IPS DF 6.9 (cell line): ENCODE measurements around the gene TEX48.

Source experiments
- DNase-seq: peaks from one replicate; pipeline ENCODE4 v3.0.0-alpha.2; 2013; ENCODE audit warnings: low read depth, low spot score
- H3K27ac ChIP-seq: one replicate; pipeline ENCODE4 v1.5.1; 2013; ENCODE audit warnings: low read length, control low read depth
- H3K27me3 ChIP-seq: 2 replicates; pipeline ENCODE4 v1.6.1; 2013; ENCODE audit warnings: mild to moderate bottlenecking, low read length; ENCODE audit not compliant: control insufficient read depth, insufficient read depth
- H3K36me3 ChIP-seq: 2 replicates; pipeline ENCODE4 v1.6.1; 2013; ENCODE audit warnings: low read length; ENCODE audit not compliant: control insufficient read depth, insufficient read depth
- H3K4me1 ChIP-seq: 2 replicates; pipeline ENCODE4 v1.6.1; 2013; ENCODE audit warnings: low read length; ENCODE audit not compliant: control insufficient read depth, insufficient read depth
- H3K4me3 ChIP-seq: 2 replicates; pipeline ENCODE4 v1.5.1; 2013; ENCODE audit warnings: mild to moderate bottlenecking, low read length
- H3K9me3 ChIP-seq: 2 replicates; pipeline ENCODE4 v1.6.1; 2013; ENCODE audit warnings: low read length, inconsistent platforms; ENCODE audit not compliant: control insufficient read depth, insufficient read depth
- WGBS: extraction: QIAGEN DNeasy Blood & Tissue Kit; methylation state at CpG from one replicate; pipeline ENCODE4 v1.1.7; 2013; ENCODE audit warnings: mixed read lengths, missing lambda C conversion rate; ENCODE audit not compliant: insufficient read length, insufficient coverage; 5-methylcytosine and 5-hydroxymethylcytosine counted together

TEX48 gene

GRCh38 chr9:114668146-114668545 lies 13.8 kb downstream of the TEX48 start:
- Histone ChIP-seq H3K4me1 (no peaks in the 10 kb centered on the region), H3K4me3 (no peak overlapping the region), H3K9me3 (no peaks in the 10 kb centered on the region), H3K27me3 (no peaks in the 10 kb centered on the region), H3K36me3 (no peaks in the 10 kb centered on the region), H3K27ac (no peak overlapping the region)
- WGBS, result no CpG with 5 or more reads among the region's 6 CpGs
- no peak for DNase-seq

- Histone ChIP-seq H3K9me3 (no peaks in the 10 kb centered on the region), H3K4me3 (no peak overlapping the region), H3K36me3 (no peaks in the 10 kb centered on the region), H3K27ac (no peak overlapping the region), H3K27me3 (no peaks in the 10 kb centered on the region), H3K4me1 (peaks cover 4% of the 10 kb centered on the region; the same call in 1 of the 2 replicates)
- DNase-seq, result no peak
- WGBS, result no CpG with 5 or more reads among the region's 4 CpGs
These were observed 15.1 kb downstream of the TEX48 start for GRCh38 chr9:114666851-114667250.

- no peak overlapping the region for H3K27ac ChIP-seq
- no peaks in the 10 kb centered on the region for H3K27me3 ChIP-seq
- H3K4me3 ChIP-seq, result no peak overlapping the region
- WGBS, result no CpG with 5 or more reads among the region's 5 CpGs
- no peaks in the 10 kb centered on the region for H3K36me3 ChIP-seq
- H3K4me1 ChIP-seq, result peaks cover 4% of the 10 kb centered on the region; the same call in 1 of the 2 replicates
- no peak for DNase-seq
- H3K9me3 ChIP-seq, result no peaks in the 10 kb centered on the region
These were observed 15.6 kb downstream of the TEX48 start for GRCh38 chr9:114666401-114666800.

- no CpG with 5 or more reads among the region's 3 CpGs for WGBS
- no peaks in the 10 kb centered on the region for H3K9me3 ChIP-seq
- DNase-seq, result no peak
- no peaks in the 10 kb centered on the region for H3K27me3 ChIP-seq
- no peaks in the 10 kb centered on the region for H3K36me3 ChIP-seq
- H3K27ac ChIP-seq, result no peak overlapping the region
- no peak overlapping the region for H3K4me3 ChIP-seq
- H3K4me1 ChIP-seq, result peaks cover 4% of the 10 kb centered on the region; the same call in 1 of the 2 replicates
These were observed 17.8 kb downstream of the TEX48 start for GRCh38 chr9:114664181-114664580.

GRCh38 chr9:114662081-114662989 lies 19.7 kb downstream of the TEX48 start:
- Histone ChIP-seq H3K27ac (no peak overlapping the region), H3K9me3 (no peaks in the 10 kb centered on the region), H3K27me3 (no peaks in the 10 kb centered on the region), H3K4me3 (no peak overlapping the region), H3K4me1 (peaks cover 4% of the 10 kb centered on the region; the same call in 1 of the 2 replicates), H3K36me3 (no peaks in the 10 kb centered on the region)
- peak; percentile 55 for DNase-seq
- no CpG with 5 or more reads among the region's 10 CpGs for WGBS

- H3K36me3 ChIP-seq, result no peaks in the 10 kb centered on the region
- no CpG with 5 or more reads among the region's 6 CpGs for WGBS
- no peak within 1 kb of the TSS for H3K27ac ChIP-seq
- no peak for DNase-seq
- H3K27me3 ChIP-seq, result no peaks in the 10 kb centered on the region
- H3K4me3 ChIP-seq, result no peak within 1 kb of the TSS
- H3K9me3 ChIP-seq, result no peaks in the 10 kb centered on the region
- peaks cover 3% of the 10 kb centered on the region; the same call in 1 of the 2 replicates for H3K4me1 ChIP-seq
These were observed 24.3 kb downstream of the TEX48 start, which contains the start of gene TEX53 for GRCh38 chr9:114657705-114658104. Gene TEX53 (minus strand): TSS chr9:114657805. CDS start chr9:114657774, 31 bp downstream.

GRCh38 chr9:114656301-114656700 lies 25.7 kb downstream of the TEX48 start:
- Histone ChIP-seq H3K27ac (no peak overlapping the region), H3K9me3 (no peaks in the 10 kb centered on the region), H3K27me3 (no peaks in the 10 kb centered on the region), H3K4me3 (no peak overlapping the region), H3K36me3 (no peaks in the 10 kb centered on the region), H3K4me1 (no peaks in the 10 kb centered on the region)
- no CpG with 5 or more reads among the region's 12 CpGs for WGBS
- DNase-seq, result no peak

GRCh38 chr9:114655689-114656088 lies 26.3 kb downstream of the TEX48 start:
- no peaks in the 10 kb centered on the region for H3K36me3 ChIP-seq
- DNase-seq, result no peak
- no peak overlapping the region for H3K4me3 ChIP-seq
- no peaks in the 10 kb centered on the region for H3K27me3 ChIP-seq
- H3K9me3 ChIP-seq, result no peaks in the 10 kb centered on the region
- no CpG with 5 or more reads among the region's 8 CpGs for WGBS
- no peak overlapping the region for H3K27ac ChIP-seq
- H3K4me1 ChIP-seq, result no peaks in the 10 kb centered on the region

- Histone ChIP-seq H3K9me3 (no peaks in the 10 kb centered on the region), H3K27ac (no peak overlapping the region), H3K27me3 (no peaks in the 10 kb centered on the region), H3K4me1 (no peaks in the 10 kb centered on the region), H3K4me3 (no peak overlapping the region), H3K36me3 (no peaks in the 10 kb centered on the region)
- no CpG with 5 or more reads among the region's 6 CpGs for WGBS
- peak; percentile 55 for DNase-seq
These were observed 28.3 kb downstream of the TEX48 start for GRCh38 chr9:114653556-114654159.

- no peaks in the 10 kb centered on the region for H3K4me1 ChIP-seq
- no peak overlapping the region for H3K27ac ChIP-seq
- H3K36me3 ChIP-seq, result no peaks in the 10 kb centered on the region
- H3K27me3 ChIP-seq, result no peaks in the 10 kb centered on the region
- no peak overlapping the region for H3K4me3 ChIP-seq
- DNase-seq, result no peak
- WGBS, result no CpG with 5 or more reads among the region's 2 CpGs
- no peaks in the 10 kb centered on the region for H3K9me3 ChIP-seq
These were observed 29.0 kb downstream of the TEX48 start for GRCh38 chr9:114652776-114653555.
